Amniotic stem cell (primary cell): ENCODE data around the gene MELTF.

ENCODE experiments used
- DNase-seq: peaks from one replicate; lab custom pipeline; 2025; lab: John Stamatoyannopoulos, UW

MELTF gene

DNA sequence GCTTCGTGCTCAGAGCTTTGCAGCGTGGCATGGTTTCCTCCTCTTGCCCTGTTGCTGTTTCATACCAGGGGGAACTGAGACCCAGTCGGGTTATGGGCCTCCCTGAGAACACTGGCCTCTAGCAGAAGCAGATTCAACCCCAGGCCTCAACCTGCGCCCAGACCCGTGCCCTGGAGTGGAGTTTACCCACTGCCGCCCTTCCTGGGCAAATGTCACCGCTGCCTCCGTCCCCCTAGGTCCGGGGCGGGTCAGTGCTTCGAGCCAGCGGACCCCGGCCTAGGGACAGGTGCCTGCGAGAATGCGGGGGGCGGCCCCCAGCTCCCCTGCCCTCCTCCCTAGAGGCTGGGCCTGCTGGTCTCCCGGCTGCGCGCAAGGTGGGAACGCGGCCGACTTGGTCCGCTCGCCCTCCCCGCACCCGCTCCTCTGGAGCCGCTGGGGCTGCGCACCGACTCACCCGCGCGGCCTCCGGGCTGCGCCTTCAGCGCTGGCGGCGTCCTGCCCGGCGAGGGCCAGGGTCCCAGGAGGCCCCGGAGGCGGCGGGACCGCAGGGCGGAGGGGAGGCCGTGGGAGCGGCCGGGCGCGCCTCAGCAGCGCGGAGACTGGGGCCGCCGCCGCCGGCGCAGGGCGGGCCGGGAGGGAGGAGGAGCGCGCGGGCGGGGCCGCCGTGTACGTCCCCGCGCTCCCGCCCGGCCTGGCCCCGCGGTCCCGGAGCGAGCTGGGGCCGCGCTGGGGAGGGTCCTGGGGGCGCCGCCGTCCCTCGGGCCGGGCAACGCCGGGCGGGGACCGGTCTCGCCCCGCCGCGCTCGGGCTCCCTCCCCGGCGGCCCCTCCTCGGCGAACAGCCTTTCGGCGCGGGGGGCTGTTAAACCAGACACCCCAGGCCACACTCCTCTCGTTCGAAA lies 61.1 kb downstream of the MELTF start, which contains the start of gene PIGZ:
PIGZ (minus strand) TSS at position 601 of the 901 bp plus-strand sequence. CDS start 16,802 bp downstream, outside the sequence.
- DNase-seq, result no peak

DNA sequence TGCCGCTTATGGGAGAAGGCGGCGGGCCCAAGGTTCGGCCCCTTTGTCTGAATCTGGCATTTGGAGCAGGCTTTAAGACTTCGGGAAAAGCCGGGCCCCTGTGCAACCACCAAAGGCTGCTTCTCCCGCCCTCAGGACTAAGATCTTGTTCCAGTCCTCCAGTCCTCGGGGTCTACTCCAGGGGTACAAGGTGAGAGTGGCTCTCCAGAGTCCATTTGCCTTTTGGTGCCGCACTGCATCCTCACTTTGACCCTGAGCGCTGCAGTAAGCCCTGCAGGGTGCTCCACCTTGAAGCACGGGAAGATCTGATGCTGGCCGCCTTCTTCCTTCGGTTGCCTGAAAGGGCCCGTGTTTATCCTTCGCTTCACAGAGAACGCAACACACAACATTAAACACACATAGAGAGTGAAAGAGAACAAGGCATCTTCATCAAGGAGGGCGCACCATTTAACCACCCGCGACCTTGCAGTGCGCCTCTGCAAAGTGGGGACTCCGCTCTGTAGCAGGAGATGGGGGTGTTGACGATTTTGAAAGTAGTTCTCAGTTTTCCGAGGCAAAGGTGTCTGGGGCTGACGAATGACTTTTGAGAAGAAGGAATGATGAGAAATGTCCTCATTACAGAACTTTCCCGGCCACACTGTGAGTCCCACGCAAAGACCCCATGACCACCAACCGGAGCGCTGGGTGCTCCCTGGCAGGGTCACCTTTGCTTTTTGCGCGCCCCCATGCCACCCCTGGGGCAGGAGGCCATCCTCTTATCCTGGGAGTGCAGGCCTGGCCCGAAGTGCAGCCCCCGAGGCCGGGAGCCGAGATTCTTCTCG lies 62.0 kb downstream of the MELTF start:
- DNase-seq, result no peak

DNA sequence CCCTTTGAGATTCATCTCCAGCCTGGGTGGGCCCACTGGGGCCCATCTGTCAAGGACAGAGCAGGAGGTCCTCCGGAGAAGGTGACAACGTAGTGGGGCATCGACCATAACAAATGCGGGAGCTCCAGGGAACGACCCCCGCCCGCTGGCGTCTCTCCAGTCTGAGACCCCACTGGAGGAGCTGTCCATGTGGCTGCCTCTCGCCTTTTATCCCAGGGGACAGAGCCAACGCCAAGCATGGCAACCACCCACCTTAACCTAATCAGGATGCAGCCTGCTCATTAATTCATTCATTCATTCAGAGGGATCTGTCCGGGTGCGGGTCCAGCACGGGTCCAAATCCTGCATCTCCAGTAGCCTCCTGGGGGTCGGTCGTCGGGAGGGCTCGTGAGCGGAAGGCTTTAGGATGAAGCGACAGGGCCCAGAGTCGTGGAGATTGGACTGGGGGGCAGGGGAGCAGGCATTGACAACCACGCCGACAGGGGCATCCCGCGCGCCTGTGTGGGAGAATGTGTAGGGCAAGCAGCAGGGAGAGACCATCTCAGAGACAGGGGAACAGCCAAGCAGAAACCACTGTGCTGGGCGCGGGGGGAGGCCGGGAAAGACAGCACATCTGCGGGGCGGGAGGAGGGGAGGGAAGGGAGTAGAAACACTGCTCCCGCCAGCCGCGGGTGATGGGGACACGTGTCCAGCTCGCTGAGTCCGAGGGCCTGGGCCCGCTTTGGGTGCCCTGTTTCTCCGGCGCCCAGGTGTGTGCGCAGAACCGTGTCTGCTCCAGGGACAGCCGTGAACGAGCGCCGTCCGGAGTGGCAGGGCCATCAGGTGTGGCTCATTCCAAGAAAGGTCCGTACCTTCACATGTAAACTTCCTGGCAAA lies 62.9 kb downstream of the MELTF start:
- no peak for DNase-seq

DNA sequence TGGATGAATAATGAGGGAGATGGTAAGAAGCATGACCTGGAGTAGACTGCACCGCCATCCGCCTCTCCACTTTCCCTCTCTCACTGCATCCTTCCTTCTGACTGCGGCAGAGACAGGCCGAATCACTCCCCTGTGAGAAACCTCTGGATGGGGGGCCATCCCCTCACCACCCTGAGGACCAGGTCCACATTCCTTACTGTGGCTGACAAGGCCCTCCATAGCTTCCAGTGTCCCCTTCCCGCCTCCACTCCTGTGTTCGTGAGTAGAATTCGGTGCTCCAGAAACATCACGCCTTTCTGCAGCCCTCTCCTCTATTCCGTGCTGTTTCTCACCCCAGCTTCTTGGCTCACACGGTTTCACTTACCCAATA lies 63.8 kb downstream of the MELTF start:
- DNase-seq, result no peak

DNA sequence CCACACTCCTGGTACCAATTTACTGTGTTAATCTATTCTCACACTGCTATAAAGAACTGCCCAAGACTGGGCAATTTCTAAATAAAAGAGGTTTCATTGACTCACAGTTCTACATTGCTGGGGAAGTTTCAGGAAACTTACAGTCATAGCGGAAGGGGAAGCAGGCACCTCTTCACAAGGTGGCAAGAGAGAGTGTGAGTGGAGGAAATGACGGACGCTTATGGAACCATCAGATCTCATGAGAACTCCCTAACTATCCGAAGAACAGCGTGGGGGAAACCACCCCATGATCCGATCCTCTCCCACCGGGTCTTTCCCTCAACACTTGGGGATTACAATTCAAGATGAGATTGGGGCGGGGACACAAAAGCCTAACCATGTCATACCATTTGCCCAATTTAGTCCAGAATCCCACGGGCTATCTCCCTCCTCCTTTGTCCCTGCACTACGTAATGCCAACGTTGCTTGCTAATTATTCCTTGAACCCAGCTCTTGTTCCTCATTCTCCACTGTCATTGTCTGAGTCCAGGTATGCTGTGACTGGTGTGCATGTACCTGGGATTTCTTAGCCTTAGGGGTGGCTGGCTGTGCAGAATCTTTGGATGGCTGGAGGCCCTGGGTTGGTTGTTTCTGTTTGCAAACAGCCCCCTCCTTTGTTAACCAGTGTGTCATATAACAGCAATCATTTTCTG lies 64.4 kb downstream of the MELTF start:
- DNase-seq, result no peak

DNA sequence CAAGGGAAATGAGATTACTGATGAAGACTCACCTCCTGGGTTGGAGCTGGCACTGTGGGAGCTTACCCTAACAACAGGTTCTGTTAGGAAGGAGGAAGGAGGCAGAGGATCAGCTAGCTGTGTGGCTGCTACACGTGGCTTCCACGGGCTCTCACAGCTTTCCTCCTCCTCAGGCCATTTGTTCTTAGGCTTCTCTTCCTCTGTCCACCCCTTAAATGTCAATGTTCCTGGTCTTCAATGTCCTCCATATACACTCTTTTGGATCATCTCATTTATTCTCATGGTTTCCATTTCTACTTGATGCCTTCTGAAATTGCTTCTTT lies 66.0 kb downstream of the MELTF start:
- no peak for DNase-seq

DNA sequence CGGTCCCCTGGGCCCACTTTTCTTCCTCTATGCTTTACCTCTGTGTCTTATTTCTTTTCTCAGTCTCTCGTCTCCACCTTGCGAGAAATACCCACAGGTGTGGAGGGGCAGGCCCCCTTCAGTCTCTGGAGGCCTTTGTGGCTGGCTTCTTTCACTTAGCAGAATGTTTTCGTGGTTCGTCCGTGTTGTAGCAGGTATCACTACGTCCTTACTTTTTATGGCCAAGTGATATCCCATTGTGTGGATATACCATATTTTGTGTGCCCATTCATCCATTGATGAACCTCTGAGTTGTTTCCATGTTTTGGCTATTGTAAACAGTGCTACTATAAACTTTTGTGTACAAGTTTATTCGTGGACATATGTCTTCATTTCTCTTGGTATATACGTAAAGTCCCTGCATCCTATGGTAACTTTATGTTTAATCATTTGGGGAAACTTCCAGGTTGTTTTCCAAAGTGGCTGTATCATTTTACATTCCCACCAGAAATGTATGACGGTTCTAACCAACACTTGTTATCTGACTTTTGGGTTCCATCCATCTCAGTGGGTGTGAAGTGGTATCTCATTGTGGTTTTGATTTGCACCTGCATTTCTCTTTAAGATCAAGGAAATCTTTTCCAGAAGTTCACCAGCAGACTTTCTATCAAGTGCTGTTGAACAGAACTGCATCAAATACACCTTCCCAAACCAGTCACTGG lies 66.5 kb downstream of the MELTF start:
- DNase-seq, result no peak

DNA sequence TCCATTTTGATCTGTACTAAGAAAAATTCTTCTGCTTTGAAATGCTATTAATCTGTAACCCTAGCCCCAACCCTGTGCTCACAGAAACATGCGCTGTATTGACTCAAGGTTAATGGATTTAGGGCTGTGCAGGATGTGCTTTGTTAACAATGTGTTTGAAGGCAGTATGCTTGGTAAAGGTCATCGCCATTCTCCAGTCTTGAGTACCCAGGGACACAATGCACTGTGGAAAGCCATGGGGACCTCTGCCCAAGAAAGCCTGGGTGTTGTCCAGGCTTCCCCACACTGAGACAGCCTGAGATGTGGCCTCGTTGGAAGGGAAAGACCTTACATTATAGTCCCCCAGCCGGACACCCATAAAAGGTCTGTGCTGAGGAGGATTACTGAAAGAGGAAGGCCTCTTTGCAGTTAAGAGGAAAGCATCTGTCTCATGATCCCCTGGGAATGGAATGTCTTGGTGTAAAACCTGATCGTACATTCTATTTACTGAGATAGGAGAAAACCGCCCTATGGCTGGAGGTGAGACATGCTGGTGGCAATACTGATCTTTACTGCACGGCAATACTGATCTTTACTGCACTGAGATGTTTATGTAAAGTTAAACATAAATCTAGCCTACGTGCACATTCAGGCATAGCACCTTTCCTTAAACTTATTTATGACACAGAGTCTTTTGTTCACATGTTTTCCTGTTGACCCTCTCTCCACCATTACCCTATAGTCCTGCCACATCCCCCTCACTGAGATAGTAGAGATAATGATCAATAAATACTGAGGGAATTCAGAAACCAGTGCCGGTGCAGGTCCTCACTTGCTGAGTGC lies 67.3 kb downstream of the MELTF start:
- DNase-seq, result no peak

DNA sequence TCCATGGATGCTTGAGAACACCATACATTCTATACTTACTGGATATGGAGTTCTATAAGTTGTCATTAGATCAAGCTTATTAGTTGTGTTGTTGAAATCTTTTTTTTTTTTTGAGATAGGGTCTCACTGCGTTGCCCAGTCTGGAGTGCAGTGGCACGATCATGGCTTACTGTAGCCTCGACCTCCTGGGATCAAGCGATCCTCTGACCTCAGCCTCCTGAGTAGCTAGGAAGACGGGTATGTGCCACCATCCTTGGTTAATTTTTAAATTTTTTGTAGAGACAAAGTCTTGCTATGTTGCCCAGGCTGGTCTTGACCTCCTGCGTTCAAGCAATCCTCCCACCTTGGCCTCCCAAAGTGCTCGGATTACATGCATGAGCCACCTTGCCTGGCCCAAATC lies 74.8 kb downstream of the MELTF start:
- no peak for DNase-seq
